ENCODE results near the gene NCKAP1.

Gene NCKAP1

DNA sequence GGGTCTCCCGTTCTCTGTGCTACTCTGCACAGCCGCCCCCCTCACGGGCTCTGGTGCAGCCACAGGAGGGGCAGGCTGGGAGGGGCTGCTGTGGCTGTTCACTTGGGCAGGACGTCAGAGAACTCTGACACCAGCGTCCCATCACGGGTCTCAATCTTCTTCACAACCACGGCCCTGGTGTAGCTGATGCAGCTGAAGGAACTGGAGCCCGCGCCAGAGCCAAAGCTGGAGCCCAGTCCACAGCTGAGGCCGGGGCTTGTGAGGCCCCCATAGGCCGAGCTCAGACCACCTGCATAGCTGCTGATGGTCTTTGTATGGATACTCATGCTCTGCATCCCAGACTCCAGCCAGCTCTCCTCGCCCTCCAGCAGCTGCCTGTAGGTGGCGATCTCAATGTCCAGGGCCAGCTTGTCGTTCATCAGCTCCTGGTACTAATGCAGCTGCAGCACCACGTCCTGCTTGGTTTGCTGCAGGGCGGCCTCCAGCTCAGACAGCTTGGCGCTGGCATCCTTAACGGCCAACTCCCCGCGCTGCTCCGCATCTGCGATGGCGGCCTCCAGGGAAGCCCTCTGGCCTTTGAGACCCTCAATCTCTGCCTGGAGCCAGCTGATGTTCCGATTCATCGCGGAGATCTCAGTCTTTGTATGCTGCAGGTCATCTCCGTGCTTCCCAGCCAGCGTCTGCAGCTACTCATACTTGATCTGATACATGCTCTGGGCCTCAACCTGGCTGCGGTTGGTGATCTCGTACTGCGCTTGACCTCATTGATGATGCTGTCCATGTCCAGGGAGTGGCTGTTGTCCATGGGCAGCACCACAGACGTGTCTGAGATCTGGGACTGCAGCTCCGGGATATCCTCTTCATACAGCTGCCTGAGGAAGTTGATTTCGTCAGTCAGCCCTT is 32.9 kb upstream of the NCKAP1 start:
- CTCF ChIA-PET: interaction anchor here (1.1 to 2.9 kb wide), 10 partner anchors 8 to 60 kb away, joined by 3 to 13 read pairs (median 4); partner anchors contain the start of gene DUSP19
- POLR2A ChIA-PET: no interaction called here
- TF ChIP-seq, protein P1, sequence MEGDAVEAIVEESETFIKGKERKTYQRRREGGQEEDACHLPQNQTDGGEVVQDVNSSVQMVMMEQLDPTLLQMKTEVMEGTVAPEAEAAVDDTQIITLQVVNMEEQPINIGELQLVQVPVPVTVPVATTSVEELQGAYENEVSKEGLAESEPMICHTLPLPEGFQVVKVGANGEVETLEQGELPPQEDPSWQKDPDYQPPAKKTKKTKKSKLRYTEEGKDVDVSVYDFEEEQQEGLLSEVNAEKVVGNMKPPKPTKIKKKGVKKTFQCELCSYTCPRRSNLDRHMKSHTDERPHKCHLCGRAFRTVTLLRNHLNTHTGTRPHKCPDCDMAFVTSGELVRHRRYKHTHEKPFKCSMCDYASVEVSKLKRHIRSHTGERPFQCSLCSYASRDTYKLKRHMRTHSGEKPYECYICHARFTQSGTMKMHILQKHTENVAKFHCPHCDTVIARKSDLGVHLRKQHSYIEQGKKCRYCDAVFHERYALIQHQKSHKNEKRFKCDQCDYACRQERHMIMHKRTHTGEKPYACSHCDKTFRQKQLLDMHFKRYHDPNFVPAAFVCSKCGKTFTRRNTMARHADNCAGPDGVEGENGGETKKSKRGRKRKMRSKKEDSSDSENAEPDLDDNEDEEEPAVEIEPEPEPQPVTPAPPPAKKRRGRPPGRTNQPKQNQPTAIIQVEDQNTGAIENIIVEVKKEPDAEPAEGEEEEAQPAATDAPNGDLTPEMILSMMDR (IDR thresholded peaks at IDR 0.05; ENCODE audit: control extremely low read depth, extremely low read depth, low read depth, missing control alignments): peak; percentile 45
- DNase-seq (ENCODE audit: extremely low spot score): no peak

DNA sequence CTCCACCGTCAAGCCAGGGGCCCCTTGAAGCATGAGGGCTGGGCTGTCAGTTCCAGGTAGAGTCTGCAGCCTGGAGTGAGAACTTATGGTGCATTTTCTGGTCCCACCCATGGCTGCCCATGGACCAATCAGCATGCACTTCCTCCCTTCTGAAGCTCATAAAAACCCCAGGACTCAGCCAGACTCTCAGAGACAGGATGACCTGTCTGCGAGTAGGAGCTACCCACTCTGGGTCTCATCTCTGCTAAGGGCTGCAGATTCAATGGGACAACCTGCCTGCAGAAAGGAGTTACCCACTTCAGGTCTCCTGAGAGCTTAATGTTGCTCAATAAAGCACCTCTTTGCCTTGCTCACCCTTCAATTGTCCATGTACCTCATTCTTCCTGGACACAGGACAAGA is 30.9 kb upstream of the NCKAP1 start:
- TF ChIP-seq, protein P1 (IDR thresholded peaks at IDR 0.05; ENCODE audit: control extremely low read depth, extremely low read depth, low read depth, missing control alignments): no peak
- no peak for DNase-seq (ENCODE audit: extremely low spot score)
- POLR2A ChIA-PET: no interaction called here
- CTCF ChIA-PET: interaction anchor here (1.1 to 2.9 kb wide), 2 partner anchors 9 to 11 kb away, joined by 3 to 13 read pairs; no protein-coding TSS in a partner anchor

GRCh38 chr2:183068561-183068960 is 30.3 kb upstream of the NCKAP1 start:
- DNase-seq (ENCODE audit: extremely low spot score): no peak
- ChIA-PET CTCF (interaction anchor here (0.6 to 1.5 kb wide), 6 partner anchors 8 to 832 kb away, joined by 3 to 4 read pairs (median 3); no protein-coding TSS in a partner anchor), POLR2A (no interaction called here)
- TF ChIP-seq, protein P1 (IDR thresholded peaks at IDR 0.05; ENCODE audit: control extremely low read depth, extremely low read depth, low read depth, missing control alignments): no peak

GRCh38 chr2:183063083-183063482 is 24.8 kb upstream of the NCKAP1 start:
- TF ChIP-seq, protein P1 (IDR thresholded peaks at IDR 0.05; ENCODE audit: control extremely low read depth, extremely low read depth, low read depth, missing control alignments): no peak
- CTCF ChIA-PET: interaction anchor here (1.2 kb wide), 1 partner anchor 9 kb away, joined by 3 read pairs; no protein-coding TSS in a partner anchor
- POLR2A ChIA-PET: no interaction called here
- peak; percentile 56 for DNase-seq (ENCODE audit: extremely low spot score)

DNA sequence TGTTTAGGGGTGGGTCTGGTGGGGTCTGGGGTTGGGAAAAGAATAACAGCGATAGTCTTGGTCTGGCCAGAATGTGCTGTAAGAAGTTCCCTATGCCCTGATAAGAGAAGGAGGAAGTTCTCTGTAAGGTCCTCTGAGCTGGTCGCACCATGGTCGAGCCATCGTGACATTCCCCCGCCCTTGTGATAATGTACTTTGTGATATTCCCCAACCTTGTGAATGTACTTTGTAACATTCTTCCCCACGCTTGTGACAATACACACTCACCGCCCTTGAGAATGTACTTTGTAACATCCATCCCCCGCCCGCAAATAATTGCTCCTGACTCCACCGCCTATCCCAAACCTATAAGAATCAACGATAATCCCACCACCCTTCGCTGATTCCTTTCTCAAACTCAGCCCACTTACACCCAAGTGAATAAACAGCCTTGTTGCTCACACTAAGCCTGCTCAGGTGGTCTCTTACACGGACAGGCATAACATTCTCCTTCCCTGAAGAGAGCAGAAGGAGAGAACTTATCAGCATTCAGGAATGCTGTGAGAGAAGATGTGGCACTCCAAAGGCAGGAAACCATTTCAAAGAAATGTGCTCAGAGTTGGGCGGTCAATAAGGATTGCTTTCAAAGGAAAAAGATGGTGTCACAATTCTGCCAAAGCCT is 22.4 kb upstream of the NCKAP1 start:
- TF ChIP-seq, protein P1 (IDR thresholded peaks at IDR 0.05; ENCODE audit: control extremely low read depth, extremely low read depth, low read depth, missing control alignments): no peak
- ChIA-PET CTCF (interaction anchor here (1.0 to 1.1 kb wide), 3 partner anchors 8 to 10 kb away, joined by 3 read pairs; no protein-coding TSS in a partner anchor), POLR2A (no interaction called here)
- no peak for DNase-seq (ENCODE audit: extremely low spot score)

GRCh38 chr2:183059561-183059960 is 21.3 kb upstream of the NCKAP1 start:
- TF ChIP-seq, protein P1 (IDR thresholded peaks at IDR 0.05; ENCODE audit: control extremely low read depth, extremely low read depth, low read depth, missing control alignments): no peak
- no peak for DNase-seq (ENCODE audit: extremely low spot score)
- ChIA-PET POLR2A (no interaction called here), CTCF (interaction anchor here (1.0 to 2.0 kb wide), 3 partner anchors 9 to 11 kb away, joined by 3 to 13 read pairs (median 5); no protein-coding TSS in a partner anchor)

Measured in GM10248 (cell line).